Spleen (tissue), 11 donors: ENCODE measurements around the gene LRRK1. TPM values are rescaled to one million over a fixed set of nuclear protein-coding genes. Genes with fewer than 3 reads are reported as not detected.

Source experiments
- DNase-seq: peaks from one replicate; pipeline ENCODE4 v3.0.0-alpha.2; 2020
- H3K27ac ChIP-seq, 8 donors: fragments of 200-600 bp; sonication (generic) in 7 of 8; 1 replicate in 4 of 8; 2 replicates in 4 of 8; pipeline versions ENCODE4 v1.5.0 to v1.8.0; 2016 to 2021; ENCODE audit warnings: inconsistent platforms in 4 of 8, mild to moderate bottlenecking in 4 of 8, moderate library complexity in 1 of 8
- H3K27me3 ChIP-seq, 7 donors: fragments of 200-600 bp; sonication (generic) in 6 of 7; replicated peaks in 1 of 7; 1 replicate in 4 of 7; 2 replicates in 3 of 7; pipeline versions ENCODE4 v1.5.0 to v1.8.0; 2016 to 2021; ENCODE audit warnings: inconsistent platforms in 3 of 7, mild to moderate bottlenecking in 1 of 7
- H3K36me3 ChIP-seq, 6 donors: fragments of 200-600 bp; sonication (generic) in 5 of 6; 1 replicate in 4 of 6; 2 replicates in 2 of 6; pipeline versions ENCODE4 v1.5.0 to v1.8.0; 2016 to 2021; ENCODE audit warnings: inconsistent platforms in 2 of 6
- H3K4me1 ChIP-seq, 6 donors: fragments of 200-600 bp; sonication (generic) in 5 of 6; 1 replicate in 3 of 6; 2 replicates in 3 of 6; pipeline versions ENCODE4 v1.5.0 to v1.8.0; 2016 to 2021; ENCODE audit warnings: inconsistent platforms in 3 of 6
- H3K4me3 ChIP-seq, 8 donors: fragments of 200-600 bp; sonication (generic) in 7 of 8; 1 replicate in 4 of 8; 2 replicates in 4 of 8; pipeline versions ENCODE4 v1.5.0 to v1.8.0; 2016 to 2021; ENCODE audit warnings: inconsistent platforms in 4 of 8, mild to moderate bottlenecking in 4 of 8, moderate library complexity in 2 of 8
- H3K9me3 ChIP-seq, 8 donors: fragments of 200-600 bp; sonication (generic) in 7 of 8; 1 replicate in 4 of 8; 2 replicates in 4 of 8; pipeline versions ENCODE4 v1.5.0 to v1.8.0; 2016 to 2021; ENCODE audit warnings: inconsistent platforms in 4 of 8
- POLR2A ChIP-seq, 3 donors: fragments of 450-650 bp; IDR thresholded peaks; one replicate each; pipeline ENCODE4 v1.5.1; 2017; ENCODE audit warnings: antibody characterized with exemption in 3 of 3, mild to moderate bottlenecking in 1 of 3
- POLR2AphosphoS5 ChIP-seq, 3 donors: sonication (generic); formaldehyde crosslinking; IDR thresholded peaks; one replicate each; pipeline ENCODE4 v1.5.1; 2017; ENCODE audit warnings: antibody characterized with exemption in 3 of 3
- WGBS, 5 donors: extraction: QIAGEN DNeasy Blood & Tissue Kit in 3 of 5; methylation state at CpG; one replicate each; pipeline versions ENCODE4 v1.1.5 to v1.1.7; 2013 to 2018; 5-methylcytosine and 5-hydroxymethylcytosine counted together
- intact Hi-C: fragments of 100-400 bp; cut with DNase I; formaldehyde crosslinking; loops from one replicate; pipeline ENCODE4 v1.15.0; 2023; ENCODE audit warnings: low total_unique reads
- polyA plus RNA-seq, 3 donors: library from polyadenylated mRNA; stranded (reverse); fragments of 200-250 nt; gene quantifications; one replicate each; pipeline ENCODE4 v1.2.1, GENCODE V29; 2013
- total RNA-seq, 7 donors: library from RNA; depleted of rRNA in 3 of 7; stranded (reverse); fragments of >200 nt in 3 of 7; fragmentation: NEBNext Ultra II Directional in 4 of 7; extraction: Animal tissue kit (Norgen Biotek cat#: 25700) in 4 of 7; gene quantifications; one replicate each; pipeline versions ENCODE4 v1.1.0 to v1.2.1, GENCODE V29; 2016 to 2021
- TF ChIP-seq, protein P1 (sequence below), 11 experiments: fragments of 200-600 bp in 7 of 11; fragments of 450-650 bp in 4 of 11; sonication (generic) in 4 of 11; IDR thresholded peaks in 8 of 11; conservative IDR thresholded peaks in 3 of 11; 1 replicate in 7 of 11; 2 replicates in 4 of 11; pipeline versions ENCODE4 v1.4.0 to v1.8.0; 2016 to 2021; ENCODE audit warnings: antibody characterized with exemption in 11 of 11, inconsistent platforms in 4 of 11, mild to moderate bottlenecking in 1 of 11
- donor health status: healthy with polysubstance abuse.
- donor health status: DM: no; HTN: no; CAD: no; lungs with moderate emphysema.
- donor health status: DM: no; HTN: no; CAD: no.
- donor health status: Bipolar disorder and iron deficiency.
- donor health status: healthy.
- donor health status: DM: no; HTN: no; CAD: no.
- donor health status: DM: yes; HTN: yes; CAD: no.

The LRRK1 gene
- total and polyA plus RNA-seq, 10 donors, result 12.0 to 60.2 (median 48.8) TPM

DNA sequence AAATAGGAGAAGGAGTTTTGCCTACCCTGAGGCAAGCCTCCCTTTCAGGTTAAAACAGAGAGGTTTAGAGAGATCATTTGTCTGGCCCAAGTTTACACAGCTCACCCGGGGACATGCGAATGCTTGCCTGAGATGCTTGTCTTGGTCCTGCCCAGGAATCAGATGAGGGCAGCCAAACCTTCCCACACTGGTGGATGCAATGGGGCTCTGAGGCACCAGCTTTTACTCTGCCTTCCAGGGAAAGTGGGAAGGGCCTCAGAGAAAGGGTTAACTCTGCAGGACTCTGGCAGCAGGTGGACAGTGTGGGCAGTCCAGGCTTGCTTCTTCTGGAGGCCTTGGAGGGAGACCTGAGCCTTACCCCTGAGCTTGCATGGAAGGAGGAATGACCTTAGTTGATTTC lies 90.0 kb downstream of the LRRK1 start:
- no peaks in the 10 kb centered on the region for H3K27me3 ChIP-seq
- DNase-seq, result no peak
- intact Hi-C loops, result loop anchor here (5.0 kb wide), 1 partner anchor 382 kb away; no protein-coding TSS in a partner anchor
- peaks cover 11 to 26% (median 22%) of the 10 kb centered on the region in 6 donors for H3K4me1 ChIP-seq
- peaks cover 0 to 73% (median 23%) of the 10 kb centered on the region in 6 donors for H3K36me3 ChIP-seq
- WGBS, 5 donors, result 86 to 94% (median 91%) methylated on average over 2 of the region's 2 CpGs
- H3K9me3 ChIP-seq, result peaks cover 0 to 10% (median 4%) of the 10 kb centered on the region in 8 donors
- H3K27ac ChIP-seq, result no peak overlapping the region
- TF ChIP-seq POLR2AphosphoS5 (IDR thresholded peaks at IDR 0.05) (no peak), POLR2A (IDR thresholded peaks at IDR 0.05) (no peak)
- TF ChIP-seq, protein P1, sequence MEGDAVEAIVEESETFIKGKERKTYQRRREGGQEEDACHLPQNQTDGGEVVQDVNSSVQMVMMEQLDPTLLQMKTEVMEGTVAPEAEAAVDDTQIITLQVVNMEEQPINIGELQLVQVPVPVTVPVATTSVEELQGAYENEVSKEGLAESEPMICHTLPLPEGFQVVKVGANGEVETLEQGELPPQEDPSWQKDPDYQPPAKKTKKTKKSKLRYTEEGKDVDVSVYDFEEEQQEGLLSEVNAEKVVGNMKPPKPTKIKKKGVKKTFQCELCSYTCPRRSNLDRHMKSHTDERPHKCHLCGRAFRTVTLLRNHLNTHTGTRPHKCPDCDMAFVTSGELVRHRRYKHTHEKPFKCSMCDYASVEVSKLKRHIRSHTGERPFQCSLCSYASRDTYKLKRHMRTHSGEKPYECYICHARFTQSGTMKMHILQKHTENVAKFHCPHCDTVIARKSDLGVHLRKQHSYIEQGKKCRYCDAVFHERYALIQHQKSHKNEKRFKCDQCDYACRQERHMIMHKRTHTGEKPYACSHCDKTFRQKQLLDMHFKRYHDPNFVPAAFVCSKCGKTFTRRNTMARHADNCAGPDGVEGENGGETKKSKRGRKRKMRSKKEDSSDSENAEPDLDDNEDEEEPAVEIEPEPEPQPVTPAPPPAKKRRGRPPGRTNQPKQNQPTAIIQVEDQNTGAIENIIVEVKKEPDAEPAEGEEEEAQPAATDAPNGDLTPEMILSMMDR (IDR thresholded peaks at IDR 0.05 in 8 of 11, conservative IDR thresholded peaks at IDR 0.05 in 3 of 11), result no peak
- peak overlapping the region in 1 of 8 donors; percentile 74 for H3K4me3 ChIP-seq

- intact Hi-C loops, result loop anchor here (10.0 kb wide), 1 partner anchor 74 kb away; no protein-coding TSS in a partner anchor
Observed at GRCh38 chr15:101010781-101011180, 91.6 kb downstream of the LRRK1 start.

DNA sequence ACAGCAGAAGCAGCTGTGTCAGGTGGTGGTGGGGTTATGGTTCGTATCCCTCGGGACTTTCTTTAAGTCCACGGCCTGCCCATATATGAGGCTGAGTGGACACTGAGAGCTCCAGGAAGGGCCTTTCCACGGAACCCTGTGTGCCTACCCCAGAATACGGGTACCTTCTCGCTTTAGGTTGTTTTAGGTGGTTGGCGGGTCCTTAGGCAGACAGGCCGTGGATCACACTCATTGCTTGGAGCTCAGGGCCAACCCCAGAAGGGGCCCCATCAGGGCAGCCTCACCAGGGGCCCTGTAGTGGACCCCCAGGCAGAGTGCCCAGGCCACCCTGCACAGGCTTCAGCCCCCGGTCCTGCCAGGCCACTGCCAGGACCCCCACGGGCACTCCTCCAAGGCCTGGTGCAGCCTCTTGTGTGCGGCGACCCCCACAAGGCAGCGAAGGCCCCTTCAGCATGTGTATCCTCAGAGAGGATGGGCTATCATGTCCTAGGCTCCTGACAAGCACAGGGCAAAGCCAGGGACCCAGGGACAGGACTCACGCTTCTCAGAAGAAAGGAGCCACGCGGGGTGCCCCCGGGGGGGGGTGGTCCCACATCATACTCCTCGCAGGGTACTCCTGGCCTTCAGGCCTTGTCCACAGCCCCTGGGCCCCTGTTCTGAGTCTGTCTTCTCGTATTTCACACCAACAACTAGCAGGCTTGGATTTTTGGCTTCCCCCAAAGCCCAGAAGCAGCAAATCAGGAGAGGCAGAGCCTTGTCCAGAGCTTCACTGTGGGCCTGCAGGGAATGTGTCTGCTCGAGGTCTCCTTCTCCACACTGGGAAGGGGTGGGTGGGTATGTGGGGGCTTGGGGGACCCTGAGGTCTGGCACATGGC lies 93.4 kb downstream of the LRRK1 start:
- TF ChIP-seq POLR2A (IDR thresholded peaks at IDR 0.05), result no peak
- TF ChIP-seq POLR2AphosphoS5 (IDR thresholded peaks at IDR 0.05), result peak in 1 of 3 donors; percentile 10
- Histone ChIP-seq H3K4me3 (no peak overlapping the region), H3K27me3 (no peaks in the 10 kb centered on the region), H3K36me3 (peaks cover 0 to 87% (median 33%) of the 10 kb centered on the region in 6 donors), H3K9me3 (no peaks in the 10 kb centered on the region), H3K27ac (no peak overlapping the region), H3K4me1 (peaks cover 2 to 31% (median 21%) of the 10 kb centered on the region in 6 donors)
- intact Hi-C loops, result loop anchor here (10.0 kb wide), 1 partner anchor 72 kb away; no protein-coding TSS in a partner anchor
- 89 to 96% (median 93%) methylated on average over 10 to 20 of the region's 20 CpGs for WGBS, 5 donors
- no peak for DNase-seq

More at GRCh38 chr15:101010781-101011180, 91.6 kb downstream of the LRRK1 start:
- H3K4me1 ChIP-seq, result peaks cover 11 to 37% (median 28%) of the 10 kb centered on the region in 6 donors
- no peaks in the 10 kb centered on the region for H3K27me3 ChIP-seq
- H3K27ac ChIP-seq, result no peak overlapping the region
- WGBS, 5 donors, result 91 to 96% (median 94%) methylated on average over 6 of the region's 6 CpGs
- no peak overlapping the region for H3K4me3 ChIP-seq
- TF ChIP-seq POLR2A (IDR thresholded peaks at IDR 0.05), result no peak
- TF ChIP-seq POLR2AphosphoS5 (IDR thresholded peaks at IDR 0.05), result no peak
- no peak for DNase-seq
- no peaks in the 10 kb centered on the region for H3K9me3 ChIP-seq
- peaks cover 0 to 71% (median 31%) of the 10 kb centered on the region in 6 donors for H3K36me3 ChIP-seq

- H3K36me3 ChIP-seq, result peaks cover 0 to 87% (median 33%) of the 10 kb centered on the region in 6 donors
- H3K4me3 ChIP-seq, result no peak overlapping the region
- TF ChIP-seq, protein P1 (IDR thresholded peaks at IDR 0.05 in 8 of 11, conservative IDR thresholded peaks at IDR 0.05 in 3 of 11), result no peak
- TF ChIP-seq POLR2AphosphoS5 (IDR thresholded peaks at IDR 0.05) (no peak), POLR2A (IDR thresholded peaks at IDR 0.05) (no peak)
- H3K9me3 ChIP-seq, result no peaks in the 10 kb centered on the region
- H3K27me3 ChIP-seq, result no peaks in the 10 kb centered on the region
- no peak for DNase-seq
- WGBS, 5 donors, result 91 to 99% (median 95%) methylated on average over 10 of the region's 10 CpGs
- intact Hi-C loops, result loop anchor here (10.0 kb wide), 1 partner anchor 72 kb away; no protein-coding TSS in a partner anchor
- H3K27ac ChIP-seq, result no peak overlapping the region
- peaks cover under 1 to 31% (median 22%) of the 10 kb centered on the region in 6 donors for H3K4me1 ChIP-seq
Observed at GRCh38 chr15:101013201-101013550, 94.0 kb downstream of the LRRK1 start.
